Smooth muscle cell (in vitro differentiated cells): Measurements from ENCODE around the gene CD82. TPM values are rescaled to one million over a fixed set of nuclear protein-coding genes. Genes with fewer than 3 reads are reported as not detected.
A peak's percentile ranks its signal among the peaks of the same experiment; 100 is the strongest.
"Not testable (repeated sequence)": the region's sequence is repeated elsewhere in the genome, so short reads cannot be mapped to it uniquely, and the experiment has no call there.

Experiments used
- DNase-seq: peaks from one replicate; lab custom pipeline; 2025; ENCODE audit not compliant: unreplicated experiment; lab: John Stamatoyannopoulos, UW
- H2AFZ ChIP-seq: fragments of 200-600 bp; sonication (generic); 2 replicates; pipeline ENCODE4 v1.6.0; 2016; ENCODE audit warnings: antibody characterized with exemption, low read depth, mild to moderate bottlenecking
- H3F3A ChIP-seq: fragments of 200-600 bp; sonication (generic); 2 replicates; pipeline ENCODE4 v1.6.0; 2017; ENCODE audit warnings: antibody characterized with exemption, low read depth
- H3K27ac ChIP-seq: fragments of 200-600 bp; sonication (generic); 2 replicates; pipeline ENCODE4 v1.5.1; 2016; ENCODE audit warnings: low read depth, mild to moderate bottlenecking
- H3K27me3 ChIP-seq: fragments of 200-600 bp; sonication (generic); 2 replicates; pipeline ENCODE4 v1.6.1; 2016; ENCODE audit warnings: low read depth, mild to moderate bottlenecking
- H3K36me3 ChIP-seq: fragments of 200-600 bp; sonication (generic); 2 replicates; pipeline ENCODE4 v1.5.1; 2016; ENCODE audit warnings: low read depth
- H3K4me1 ChIP-seq: fragments of 200-600 bp; sonication (generic); 2 replicates; pipeline ENCODE4 v1.5.1; 2016; ENCODE audit warnings: low read depth
- H3K4me2 ChIP-seq: fragments of 200-600 bp; sonication (generic); 2 replicates; pipeline ENCODE4 v1.6.0; 2016; ENCODE audit warnings: mild to moderate bottlenecking
- H3K4me3 ChIP-seq: fragments of 200-600 bp; sonication (generic); 2 replicates; pipeline ENCODE4 v1.5.1; 2016; ENCODE audit warnings: mild to moderate bottlenecking
- H3K79me2 ChIP-seq: fragments of 200-600 bp; sonication (generic); 2 replicates; pipeline ENCODE4 v1.6.0; 2016; ENCODE audit warnings: low read depth, mild to moderate bottlenecking
- H3K9ac ChIP-seq: fragments of 200-600 bp; sonication (generic); 2 replicates; pipeline ENCODE4 v1.6.0; 2016; ENCODE audit warnings: low read depth
- H3K9me3 ChIP-seq: fragments of 200-600 bp; sonication (generic); replicated peaks from 2 replicates; pipeline ENCODE4 v1.5.1; 2016; ENCODE audit warnings: low read depth
- H4K20me1 ChIP-seq: fragments of 200-600 bp; sonication (generic); 2 replicates; pipeline ENCODE4 v1.6.0; 2016; ENCODE audit warnings: low read depth
- WGBS: methylation state at CpG from one replicate; pipeline ENCODE4 v1.1.7; 2016; ENCODE audit warnings: low lambda C conversion rate; 5-methylcytosine and 5-hydroxymethylcytosine counted together
- polyA plus RNA-seq: library from polyadenylated mRNA; unstranded; fragments of >200 nt; fragmentation: Nextera tagmentation; extraction: Ambion mirVana; gene quantifications from 2 replicates; pipeline ENCODE4 v1.2.1, GENCODE V29; 2016
- total RNA-seq: library from RNA; depleted of rRNA; stranded (reverse); fragments of >200 nt; gene quantifications from 2 replicates; pipeline ENCODE4 v1.2.3, GENCODE V29; 2014
- TF ChIP-seq, protein P1 (sequence below): fragments of 200-600 bp; sonication (generic); IDR thresholded peaks from 2 replicates; pipeline ENCODE4 v1.5.1; 2017; ENCODE audit warnings: borderline replicate concordance, mild to moderate bottlenecking, antibody characterized with exemption; ENCODE audit not compliant: insufficient read depth, poor library complexity, severe bottlenecking

Gene CD82
- total and polyA plus RNA-seq, 2 experiments from 2014 or later = 58.6 to 270 TPM

- no peak for DNase-seq
- Histone ChIP-seq H3K9me3 (no peaks in the 10 kb centered on the region), H3K4me2 (no peak overlapping the region), H3K27me3 (no peaks in the 10 kb centered on the region), H3K79me2 (no peaks in the 10 kb centered on the region), H3K9ac (no peak overlapping the region), H3F3A (no peaks in the 10 kb centered on the region), H2AFZ (no peak overlapping the region), H3K4me1 (peaks cover 13% of the 10 kb centered on the region), H3K4me3 (no peak overlapping the region), H3K27ac (no peak overlapping the region), H4K20me1 (no peaks in the 10 kb centered on the region), H3K36me3 (no peaks in the 10 kb centered on the region)
- WGBS = 41% methylated on average over 11 of the region's 11 CpGs
- TF ChIP-seq, protein P1, sequence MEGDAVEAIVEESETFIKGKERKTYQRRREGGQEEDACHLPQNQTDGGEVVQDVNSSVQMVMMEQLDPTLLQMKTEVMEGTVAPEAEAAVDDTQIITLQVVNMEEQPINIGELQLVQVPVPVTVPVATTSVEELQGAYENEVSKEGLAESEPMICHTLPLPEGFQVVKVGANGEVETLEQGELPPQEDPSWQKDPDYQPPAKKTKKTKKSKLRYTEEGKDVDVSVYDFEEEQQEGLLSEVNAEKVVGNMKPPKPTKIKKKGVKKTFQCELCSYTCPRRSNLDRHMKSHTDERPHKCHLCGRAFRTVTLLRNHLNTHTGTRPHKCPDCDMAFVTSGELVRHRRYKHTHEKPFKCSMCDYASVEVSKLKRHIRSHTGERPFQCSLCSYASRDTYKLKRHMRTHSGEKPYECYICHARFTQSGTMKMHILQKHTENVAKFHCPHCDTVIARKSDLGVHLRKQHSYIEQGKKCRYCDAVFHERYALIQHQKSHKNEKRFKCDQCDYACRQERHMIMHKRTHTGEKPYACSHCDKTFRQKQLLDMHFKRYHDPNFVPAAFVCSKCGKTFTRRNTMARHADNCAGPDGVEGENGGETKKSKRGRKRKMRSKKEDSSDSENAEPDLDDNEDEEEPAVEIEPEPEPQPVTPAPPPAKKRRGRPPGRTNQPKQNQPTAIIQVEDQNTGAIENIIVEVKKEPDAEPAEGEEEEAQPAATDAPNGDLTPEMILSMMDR = peak; percentile 87
Observed at GRCh38 chr11:44556735-44557409, 8.6 kb upstream of the CD82 start.

- DNase-seq = no peak
- Histone ChIP-seq H3K4me1 (peaks cover 13% of the 10 kb centered on the region), H3K27ac (no peak overlapping the region), H3K4me3 (no peak overlapping the region), H3K9ac (no peak overlapping the region), H3K9me3 (no peaks in the 10 kb centered on the region), H4K20me1 (no peaks in the 10 kb centered on the region), H2AFZ (no peak overlapping the region), H3K4me2 (no peak overlapping the region), H3F3A (no peaks in the 10 kb centered on the region), H3K79me2 (no peaks in the 10 kb centered on the region), H3K36me3 (no peaks in the 10 kb centered on the region), H3K27me3 (no peaks in the 10 kb centered on the region)
- TF ChIP-seq, protein P1 = no peak
- 88% methylated on average over 5 of the region's 5 CpGs for WGBS
Observed at GRCh38 chr11:44557464-44557863, 8.0 kb upstream of the CD82 start.

- H3K36me3 ChIP-seq = no peaks in the 10 kb centered on the region
- TF ChIP-seq, protein P1 = no peak
- H3K9ac ChIP-seq = no peak overlapping the region
- peaks cover 19% of the 10 kb centered on the region for H3K4me1 ChIP-seq
- H3K4me3 ChIP-seq = no peak overlapping the region
- no peaks in the 10 kb centered on the region for H4K20me1 ChIP-seq
- DNase-seq = no peak
- H3K4me2 ChIP-seq = no peak overlapping the region
- no peaks in the 10 kb centered on the region for H3K27me3 ChIP-seq
- peaks cover 9% of the 10 kb centered on the region for H3F3A ChIP-seq
- H3K27ac ChIP-seq = no peak overlapping the region
- WGBS = 57% methylated on average over 9 of the region's 9 CpGs
- no peaks in the 10 kb centered on the region for H3K9me3 ChIP-seq
- H3K79me2 ChIP-seq = no peaks in the 10 kb centered on the region
- no peak overlapping the region for H2AFZ ChIP-seq
Observed at GRCh38 chr11:44559207-44559939, 6.1 kb upstream of the CD82 start.

DNA sequence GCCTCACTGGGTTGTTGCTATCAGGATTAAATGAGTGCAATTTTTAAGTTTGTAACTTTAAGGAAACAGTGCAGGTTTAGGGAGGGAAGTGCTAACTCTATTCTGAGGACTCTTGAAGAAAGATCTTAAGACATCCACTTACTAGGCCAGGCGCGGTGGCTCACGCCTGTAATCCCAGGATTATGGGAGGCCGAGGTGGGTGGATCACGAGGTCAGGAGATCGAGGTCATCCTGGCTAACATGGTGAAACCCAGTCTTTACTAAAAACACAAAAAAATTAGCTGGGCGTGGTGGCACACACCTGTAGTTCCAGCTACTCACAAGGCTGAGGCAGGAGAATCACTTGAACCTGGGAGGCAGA is 5.5 kb upstream of the CD82 start:
- H3K27ac ChIP-seq, H3K4me3 ChIP-seq, H3K27me3 ChIP-seq, H3K9me3 ChIP-seq, H3K79me2 ChIP-seq, H3K4me2 ChIP-seq, H4K20me1 ChIP-seq, H3K9ac ChIP-seq, H2AFZ ChIP-seq, DNase-seq, H3K36me3 ChIP-seq: not testable (repeated sequence)
- WGBS = 63% methylated on average over 7 of the region's 7 CpGs
- peaks cover 10% of the 10 kb centered on the region for H3F3A ChIP-seq
- peaks cover 25% of the 10 kb centered on the region for H3K4me1 ChIP-seq
